Bronchial epithelial cell (primary cell): ENCODE measurements around the gene TNP2. TPM values are rescaled to one million over a fixed set of nuclear protein-coding genes. Genes with fewer than 3 reads are reported as not detected.

Experiments used
- DNase-seq: peaks from one replicate; pipeline ENCODE4 v3.0.0-alpha.2; 2010; ENCODE audit warnings: low read depth
- FAIRE-seq: peaks from 2 replicates; lab custom pipeline; 2011; peaks lifted over from hg19 to GRCh38; lab: Jason Lieb, UNC
- H3K27me3 ChIP-seq: 2 replicates; pipeline ENCODE4 v1.5.1; 2011; ENCODE audit warnings: low read length; ENCODE audit not compliant: control insufficient read depth, insufficient read depth
- H3K36me3 ChIP-seq: 2 replicates; pipeline ENCODE4 v1.5.1; 2011; ENCODE audit warnings: low read length; ENCODE audit not compliant: control insufficient read depth, insufficient read depth
- H3K4me3 ChIP-seq: 2 replicates; pipeline ENCODE4 v1.5.1; 2011; ENCODE audit warnings: mild to moderate bottlenecking, low read depth, low read length, control low read depth
- total RNA-seq: library from RNA; depleted of rRNA; stranded (reverse); fragments of >200 nt; gene quantifications from 2 replicates; pipeline ENCODE4 v1.2.1, GENCODE V29; 2014
- TF ChIP-seq, protein P1 (sequence below): IDR thresholded peaks from 2 replicates; pipeline ENCODE4 v1.5.1; 2011; ENCODE audit warnings: mild to moderate bottlenecking, moderate library complexity, low read length, control low read depth, inconsistent platforms; ENCODE audit not compliant: insufficient read depth, severe bottlenecking

The TNP2 gene
- total RNA-seq, 1 donor from 2014 or later, result not detected

DNA sequence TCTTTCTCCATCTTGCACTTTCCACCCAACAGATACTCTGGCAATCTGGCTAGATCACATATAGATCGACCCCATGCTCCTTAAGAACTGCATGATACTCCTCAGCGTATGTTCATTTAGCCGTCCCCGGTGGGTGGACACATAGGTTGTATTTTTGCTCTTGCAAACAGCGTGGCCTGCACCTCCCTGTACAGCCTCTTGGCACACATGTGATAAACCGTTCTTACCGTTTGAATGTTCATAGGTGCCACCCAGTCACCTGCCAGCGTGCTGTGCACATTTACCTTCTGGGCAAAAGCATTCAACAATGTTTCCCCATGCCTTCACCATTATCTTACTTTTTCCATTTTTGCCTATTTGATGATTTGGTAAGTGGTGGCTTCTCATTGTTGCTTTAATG lies 6.2 kb downstream of the TNP2 start:
- DNase-seq (no peak), FAIRE-seq (no peak)
- Histone ChIP-seq H3K36me3 (no peaks in the 10 kb centered on the region), H3K4me3 (no peak overlapping the region), H3K27me3 (peaks cover 5% of the 10 kb centered on the region)
- TF ChIP-seq, protein P1, sequence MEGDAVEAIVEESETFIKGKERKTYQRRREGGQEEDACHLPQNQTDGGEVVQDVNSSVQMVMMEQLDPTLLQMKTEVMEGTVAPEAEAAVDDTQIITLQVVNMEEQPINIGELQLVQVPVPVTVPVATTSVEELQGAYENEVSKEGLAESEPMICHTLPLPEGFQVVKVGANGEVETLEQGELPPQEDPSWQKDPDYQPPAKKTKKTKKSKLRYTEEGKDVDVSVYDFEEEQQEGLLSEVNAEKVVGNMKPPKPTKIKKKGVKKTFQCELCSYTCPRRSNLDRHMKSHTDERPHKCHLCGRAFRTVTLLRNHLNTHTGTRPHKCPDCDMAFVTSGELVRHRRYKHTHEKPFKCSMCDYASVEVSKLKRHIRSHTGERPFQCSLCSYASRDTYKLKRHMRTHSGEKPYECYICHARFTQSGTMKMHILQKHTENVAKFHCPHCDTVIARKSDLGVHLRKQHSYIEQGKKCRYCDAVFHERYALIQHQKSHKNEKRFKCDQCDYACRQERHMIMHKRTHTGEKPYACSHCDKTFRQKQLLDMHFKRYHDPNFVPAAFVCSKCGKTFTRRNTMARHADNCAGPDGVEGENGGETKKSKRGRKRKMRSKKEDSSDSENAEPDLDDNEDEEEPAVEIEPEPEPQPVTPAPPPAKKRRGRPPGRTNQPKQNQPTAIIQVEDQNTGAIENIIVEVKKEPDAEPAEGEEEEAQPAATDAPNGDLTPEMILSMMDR, result no peak

- peaks cover 4% of the 10 kb centered on the region for H3K27me3 ChIP-seq
- FAIRE-seq, result no peak
- H3K4me3 ChIP-seq, result no peak overlapping the region
- no peaks in the 10 kb centered on the region for H3K36me3 ChIP-seq
- no peak for DNase-seq
- TF ChIP-seq, protein P1, result no peak
These were observed 8.5 kb downstream of the TNP2 start for GRCh38 chr16:11260596-11260966.

GRCh38 chr16:11259655-11260595 lies 9.2 kb downstream of the TNP2 start:
- peaks cover 2% of the 10 kb centered on the region for H3K27me3 ChIP-seq
- TF ChIP-seq, protein P1, result no peak
- H3K36me3 ChIP-seq, result no peaks in the 10 kb centered on the region
- peak; percentile 47 for FAIRE-seq
- no peak overlapping the region for H3K4me3 ChIP-seq
- no peak for DNase-seq

- DNase-seq, result no peak
- TF ChIP-seq, protein P1, result no peak
- FAIRE-seq, result no peak
- Histone ChIP-seq H3K27me3 (no peaks in the 10 kb centered on the region), H3K36me3 (no peaks in the 10 kb centered on the region), H3K4me3 (no peak overlapping the region)
These were observed 10.3 kb downstream of the TNP2 start for GRCh38 chr16:11258553-11259492.

- no peaks in the 10 kb centered on the region for H3K36me3 ChIP-seq
- no peak for FAIRE-seq
- H3K27me3 ChIP-seq, result no peaks in the 10 kb centered on the region
- TF ChIP-seq, protein P1, result peak; percentile 96
- peak overlapping the region; percentile 70 for H3K4me3 ChIP-seq
- DNase-seq, result peak; percentile 78
These were observed 11.8 kb downstream of the TNP2 start for GRCh38 chr16:11257131-11257938.
